Tibial nerve (tissue), 4 donors: Measurements from ENCODE around the gene TH. TPM values are rescaled to one million over a fixed set of nuclear protein-coding genes. Genes with fewer than 3 reads are reported as not detected.

Experiments
- DNase-seq, 2 donors: peaks; one replicate each; pipeline ENCODE4 v3.0.0-alpha.2; 2019; ENCODE audit warnings: low spot score in 2 of 2
- H3K27ac ChIP-seq, 4 donors: fragments of 200-600 bp; sonication (generic) in 3 of 4; one replicate each; pipeline ENCODE4 v1.5.1; 2017 to 2019; ENCODE audit warnings: mild to moderate bottlenecking in 1 of 4
- H3K27me3 ChIP-seq, 2 donors: fragments of 200-600 bp; sonication (generic) in 1 of 2; one replicate each; pipeline versions ENCODE4 v1.5.1 to v1.6.0; 2017 to 2019
- H3K36me3 ChIP-seq, 3 donors: fragments of 200-600 bp; sonication (generic); one replicate each; pipeline ENCODE4 v1.5.1; 2018 to 2019
- H3K4me1 ChIP-seq, 4 donors: fragments of 200-600 bp; sonication (generic) in 3 of 4; one replicate each; pipeline ENCODE4 v1.5.1; 2017 to 2019
- H3K4me3 ChIP-seq, 4 donors: fragments of 200-600 bp; sonication (generic) in 3 of 4; one replicate each; pipeline ENCODE4 v1.5.1; 2017 to 2019; ENCODE audit warnings: mild to moderate bottlenecking in 1 of 4, moderate library complexity in 1 of 4
- H3K9me3 ChIP-seq, 4 donors: fragments of 200-600 bp; sonication (generic) in 3 of 4; one replicate each; pipeline ENCODE4 v1.5.1; 2017 to 2019
- EP300 ChIP-seq, 2 donors: sonication (generic); formaldehyde crosslinking; IDR thresholded peaks; one replicate each; pipeline ENCODE4 v1.6.1; 2017; ENCODE audit warnings: antibody characterized with exemption in 2 of 2, mild to moderate bottlenecking in 1 of 2
- POLR2A ChIP-seq, 2 donors: fragments of 450-650 bp; IDR thresholded peaks; one replicate each; pipeline ENCODE4 v1.6.1; 2017; ENCODE audit warnings: antibody characterized with exemption in 2 of 2, mild to moderate bottlenecking in 2 of 2, moderate library complexity in 2 of 2
- WGBS, 2 donors: methylation state at CpG; one replicate each; pipeline ENCODE4 v1.1.5; 2018; 5-methylcytosine and 5-hydroxymethylcytosine counted together
- total RNA-seq, 4 donors: library from RNA; depleted of rRNA; stranded (reverse); fragments of >200 nt; gene quantifications; one replicate each; pipeline ENCODE4 v1.1.0, GENCODE V29; 2016
- TF ChIP-seq, protein P1 (sequence below), 5 experiments: fragments of 200-600 bp in 3 of 5; fragments of 450-650 bp in 2 of 5; sonication (generic) in 3 of 5; IDR thresholded peaks; one replicate each; pipeline ENCODE4 v1.5.1; 2016 to 2019; ENCODE audit warnings: antibody characterized with exemption in 5 of 5, mild to moderate bottlenecking in 3 of 5, moderate library complexity in 2 of 5

Gene TH
- 1 to 10 TPM in 1 of 4 donors, not detected in 3; 1.3 TPM for total RNA-seq

DNA sequence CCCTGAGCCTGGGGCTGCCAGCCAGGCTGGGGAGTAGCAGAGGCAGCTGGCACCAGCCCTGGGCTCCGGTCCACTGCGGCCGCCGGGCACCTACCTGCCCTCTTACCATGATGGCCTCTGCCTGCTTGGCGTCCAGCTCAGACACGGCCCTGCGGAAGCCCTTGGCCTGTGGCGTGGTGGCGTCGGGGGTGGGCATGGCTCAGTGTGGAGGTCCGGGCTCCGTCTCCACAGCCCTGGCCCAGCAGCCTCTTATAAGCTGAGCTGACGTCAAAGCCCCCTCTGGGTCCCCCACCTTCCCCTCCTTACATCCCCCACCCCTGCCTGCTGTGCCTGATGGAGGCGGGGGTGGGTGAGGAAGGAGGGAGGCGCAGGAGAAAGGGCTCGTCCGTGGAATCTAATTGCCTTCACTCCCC, at the start of gene TH:
TH (minus strand) TSS at position 225 of the 413 bp plus-strand sequence; CDS start at position 196, 29 bp downstream.
- no peaks in the 10 kb centered on the region for H3K36me3 ChIP-seq
- H3K4me1 ChIP-seq, result peaks cover 0 to 4% (median under 1%) of the 10 kb centered on the region in 4 donors
- no peak within 1 kb of the TSS for H3K27ac ChIP-seq
- 52 to 69% methylated on average over 11 to 13 of the region's 17 CpGs for WGBS, 2 donors
- H3K4me3 ChIP-seq, result no peak within 1 kb of the TSS
- H3K9me3 ChIP-seq, result no peaks in the 10 kb centered on the region
- TF ChIP-seq EP300 (IDR thresholded peaks at IDR 0.05) (no peak), POLR2A (IDR thresholded peaks at IDR 0.05) (no peak)
- TF ChIP-seq, protein P1, sequence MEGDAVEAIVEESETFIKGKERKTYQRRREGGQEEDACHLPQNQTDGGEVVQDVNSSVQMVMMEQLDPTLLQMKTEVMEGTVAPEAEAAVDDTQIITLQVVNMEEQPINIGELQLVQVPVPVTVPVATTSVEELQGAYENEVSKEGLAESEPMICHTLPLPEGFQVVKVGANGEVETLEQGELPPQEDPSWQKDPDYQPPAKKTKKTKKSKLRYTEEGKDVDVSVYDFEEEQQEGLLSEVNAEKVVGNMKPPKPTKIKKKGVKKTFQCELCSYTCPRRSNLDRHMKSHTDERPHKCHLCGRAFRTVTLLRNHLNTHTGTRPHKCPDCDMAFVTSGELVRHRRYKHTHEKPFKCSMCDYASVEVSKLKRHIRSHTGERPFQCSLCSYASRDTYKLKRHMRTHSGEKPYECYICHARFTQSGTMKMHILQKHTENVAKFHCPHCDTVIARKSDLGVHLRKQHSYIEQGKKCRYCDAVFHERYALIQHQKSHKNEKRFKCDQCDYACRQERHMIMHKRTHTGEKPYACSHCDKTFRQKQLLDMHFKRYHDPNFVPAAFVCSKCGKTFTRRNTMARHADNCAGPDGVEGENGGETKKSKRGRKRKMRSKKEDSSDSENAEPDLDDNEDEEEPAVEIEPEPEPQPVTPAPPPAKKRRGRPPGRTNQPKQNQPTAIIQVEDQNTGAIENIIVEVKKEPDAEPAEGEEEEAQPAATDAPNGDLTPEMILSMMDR (IDR thresholded peaks at IDR 0.05), result no peak
- no peak for DNase-seq
- H3K27me3 ChIP-seq, result peaks cover 0 to 28% of the 10 kb centered on the region in 2 donors

DNA sequence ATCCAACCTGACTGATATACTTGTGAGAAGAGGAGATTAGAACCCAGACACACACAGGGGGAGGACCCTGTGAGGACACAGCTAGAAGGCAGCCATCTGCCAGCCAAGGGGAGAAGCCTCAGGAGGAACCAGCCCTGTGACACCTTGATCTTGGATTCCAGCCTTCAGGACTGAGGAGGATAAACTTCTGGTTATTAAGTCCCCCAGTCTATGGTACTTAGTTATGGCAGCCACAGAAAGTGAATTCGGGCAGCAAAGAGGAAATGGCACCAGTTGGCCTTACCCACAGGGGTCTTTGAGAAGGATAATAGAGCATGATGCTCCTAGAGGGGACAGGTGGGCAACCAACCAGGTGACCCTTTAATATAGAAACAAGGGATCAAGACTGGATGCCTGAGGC, 49.4 kb upstream of the TH start:
- 86 to 100% methylated on average over 1 of the region's 1 CpG for WGBS, 2 donors
- TF ChIP-seq, protein P1 (IDR thresholded peaks at IDR 0.05), result no peak
- no peak for TF ChIP-seq EP300 (IDR thresholded peaks at IDR 0.05)
- no peak for TF ChIP-seq POLR2A (IDR thresholded peaks at IDR 0.05)
- no peaks in the 10 kb centered on the region for H3K36me3 ChIP-seq
- no peak overlapping the region for H3K4me3 ChIP-seq
- H3K27me3 ChIP-seq, result no peaks in the 10 kb centered on the region
- peaks cover 0 to 13% (median 2%) of the 10 kb centered on the region in 4 donors for H3K9me3 ChIP-seq
- peaks cover 0 to 3% (median 0%) of the 10 kb centered on the region in 4 donors for H3K4me1 ChIP-seq
- peak overlapping the region in 1 of 4 donors; percentile 42 for H3K27ac ChIP-seq
- no peak for DNase-seq

DNA sequence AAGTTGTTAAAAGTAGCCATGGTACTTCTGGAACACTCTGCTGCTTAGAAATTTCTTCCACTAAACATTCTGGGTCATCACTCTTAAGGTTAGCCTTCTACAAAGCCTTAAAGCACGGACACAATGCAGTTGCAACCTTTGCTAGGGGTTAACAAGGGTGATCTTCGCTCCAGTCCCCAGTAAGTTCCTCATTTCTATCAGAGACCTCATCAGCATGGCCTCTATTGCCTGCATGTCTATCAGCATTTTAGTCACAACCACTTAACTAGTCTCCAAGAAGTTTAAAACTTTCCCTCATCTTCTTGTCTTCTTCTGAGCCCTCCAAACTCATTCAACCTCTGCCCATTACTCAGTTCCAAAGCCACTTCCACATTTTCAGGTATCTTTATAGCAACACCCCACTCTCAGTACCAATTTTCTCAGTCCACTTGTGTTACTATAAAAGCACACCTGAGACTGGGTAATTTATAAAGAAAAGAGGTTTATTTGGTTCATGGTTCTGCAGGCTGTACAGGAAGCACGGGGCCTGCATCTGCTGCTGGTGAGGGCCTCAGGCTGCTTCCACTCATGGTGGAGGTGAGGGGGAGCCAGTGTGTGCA, 48.7 kb upstream of the TH start:
- peaks cover 0 to 13% (median 2%) of the 10 kb centered on the region in 4 donors for H3K9me3 ChIP-seq

DNA sequence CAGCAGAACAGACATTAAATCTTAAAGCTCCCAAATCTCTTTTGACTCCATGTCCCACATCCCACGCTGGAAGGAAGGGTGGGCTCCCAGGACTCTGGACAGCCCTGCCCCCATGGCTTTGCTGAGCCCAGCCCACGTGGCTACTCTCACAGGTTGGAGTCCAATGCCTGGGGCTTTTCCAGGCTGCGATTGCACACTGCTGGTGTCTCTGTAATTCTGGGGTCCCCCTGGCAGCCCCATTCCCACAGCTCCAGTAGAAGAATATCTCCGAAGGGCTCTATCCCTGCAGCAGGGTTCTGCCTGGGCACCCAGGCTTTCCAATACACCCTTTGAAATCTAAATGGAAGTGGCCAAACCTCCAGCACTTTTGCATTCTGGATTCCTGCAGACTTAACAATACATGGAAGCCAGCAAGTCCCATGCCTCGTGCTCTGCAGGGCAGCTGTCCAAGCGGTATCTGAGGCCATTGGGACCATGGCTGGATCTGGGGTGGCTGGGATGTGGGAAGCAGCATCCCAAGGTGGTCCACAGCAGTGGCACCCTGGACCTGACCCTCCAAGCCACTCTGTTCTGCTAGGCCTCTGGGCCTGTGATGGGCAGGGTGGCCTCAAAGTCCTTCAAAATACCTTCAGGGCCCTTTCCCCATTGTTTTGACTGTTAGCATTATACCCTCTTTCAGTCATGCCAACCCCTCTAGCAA, 47.9 kb upstream of the TH start:
- Histone ChIP-seq H3K27ac (no peak overlapping the region), H3K4me3 (no peak overlapping the region), H3K27me3 (no peaks in the 10 kb centered on the region), H3K4me1 (peaks cover 0 to 3% (median 0%) of the 10 kb centered on the region in 4 donors), H3K36me3 (no peaks in the 10 kb centered on the region), H3K9me3 (peaks cover 0 to 12% (median 2%) of the 10 kb centered on the region in 4 donors)
- TF ChIP-seq, protein P1 (IDR thresholded peaks at IDR 0.05), result no peak
- TF ChIP-seq EP300 (IDR thresholded peaks at IDR 0.05) (no peak), POLR2A (IDR thresholded peaks at IDR 0.05) (no peak)
- no peak for DNase-seq
- WGBS, 2 donors, result 63 to 71% methylated on average over 5 to 6 of the region's 6 CpGs

More for the DNA sequence above, 48.7 kb upstream of the TH start:
- Histone ChIP-seq H3K4me1 (peaks cover 0 to 3% (median 0%) of the 10 kb centered on the region in 4 donors), H3K27ac (no peak overlapping the region), H3K4me3 (no peak overlapping the region), H3K27me3 (no peaks in the 10 kb centered on the region), H3K36me3 (no peaks in the 10 kb centered on the region)
- TF ChIP-seq, protein P1 (IDR thresholded peaks at IDR 0.05), result no peak
- DNase-seq, result no peak
- 72 to 84% methylated on average over 3 of the region's 3 CpGs for WGBS, 2 donors

DNA sequence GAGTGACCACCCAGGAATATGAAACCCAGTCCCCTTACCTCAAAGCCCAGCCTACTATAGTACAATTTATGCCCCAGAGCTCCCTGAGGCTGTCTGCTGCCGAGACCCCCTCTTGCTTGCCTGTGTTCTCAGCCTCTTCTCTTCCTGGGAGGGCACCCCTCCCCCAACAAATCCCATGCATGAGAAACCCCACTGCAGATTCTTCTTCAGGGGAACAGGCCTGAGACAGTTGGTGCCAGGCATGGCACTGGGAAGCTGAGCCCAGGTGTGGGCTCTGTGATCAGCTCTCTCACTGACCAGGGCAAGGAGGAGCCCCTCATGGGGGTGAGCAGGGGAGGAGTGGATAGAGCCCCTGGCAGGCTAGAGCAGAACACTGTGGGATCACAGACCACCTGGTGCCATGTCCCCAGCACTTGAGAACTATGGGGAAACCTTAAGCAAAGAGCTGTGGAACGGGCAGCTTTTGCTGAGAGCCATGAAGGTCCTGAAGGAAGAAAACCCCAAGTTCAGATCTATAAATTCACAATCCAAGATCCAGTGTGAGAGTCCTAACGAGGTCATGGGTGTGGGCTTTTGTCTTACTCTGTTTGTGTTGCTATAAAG, 46.5 kb upstream of the TH start:
- no peak overlapping the region for H3K27ac ChIP-seq
- no peak for TF ChIP-seq EP300 (IDR thresholded peaks at IDR 0.05)
- TF ChIP-seq POLR2A (IDR thresholded peaks at IDR 0.05), result no peak
- TF ChIP-seq, protein P1 (IDR thresholded peaks at IDR 0.05), result no peak
- H3K27me3 ChIP-seq, result no peaks in the 10 kb centered on the region
- H3K4me1 ChIP-seq, result peaks cover 0 to 3% (median 0%) of the 10 kb centered on the region in 4 donors
- no peak for DNase-seq
- no peaks in the 10 kb centered on the region for H3K9me3 ChIP-seq
- no peak overlapping the region for H3K4me3 ChIP-seq
- H3K36me3 ChIP-seq, result no peaks in the 10 kb centered on the region
- 56 to 61% methylated on average over 3 of the region's 3 CpGs for WGBS, 2 donors
